Thyroid gland (tissue), 4 donors: Measurements from ENCODE around the gene TMEM131L.

ENCODE experiments used
- CTCF ChIP-seq, 6 experiments: fragments of 200-600 bp in 3 of 6; fragments of 450-650 bp in 3 of 6; sonication (generic) in 3 of 6; IDR thresholded peaks; one replicate each; pipeline ENCODE4 v1.5.1; 2016 to 2019; ENCODE audit warnings: antibody characterized with exemption in 6 of 6, mild to moderate bottlenecking in 2 of 6, inconsistent platforms in 1 of 6, moderate library complexity in 1 of 6
- POLR2A ChIP-seq, 2 donors: fragments of 450-650 bp; IDR thresholded peaks; one replicate each; pipeline ENCODE4 v1.6.1; 2017; ENCODE audit warnings: antibody characterized with exemption in 2 of 2, mild to moderate bottlenecking in 2 of 2, moderate library complexity in 1 of 2

- TF ChIP-seq POLR2A (IDR thresholded peaks at IDR 0.05) (no peak), CTCF (IDR thresholded peaks at IDR 0.05) (no peak)
Observed at GRCh38 chr4:153620352-153620751, 154.2 kb downstream of the TMEM131L start.
